PC-9 (cell line): Measurements from ENCODE around the gene CTDSP1.

ENCODE experiments used
- EZH2 ChIP-seq: fragments of 200-600 bp; sonication (generic); IDR thresholded peaks from 2 replicates; pipeline ENCODE4 v1.8.0; 2017; ENCODE audit warnings: antibody characterized with exemption, low read depth
- TF ChIP-seq, protein P1 (sequence below): fragments of 200-600 bp; sonication (generic); conservative IDR thresholded peaks from 2 replicates; pipeline ENCODE4 v1.6.1; 2017; ENCODE audit warnings: mixed run types, antibody characterized with exemption, mild to moderate bottlenecking, moderate library complexity

DNA sequence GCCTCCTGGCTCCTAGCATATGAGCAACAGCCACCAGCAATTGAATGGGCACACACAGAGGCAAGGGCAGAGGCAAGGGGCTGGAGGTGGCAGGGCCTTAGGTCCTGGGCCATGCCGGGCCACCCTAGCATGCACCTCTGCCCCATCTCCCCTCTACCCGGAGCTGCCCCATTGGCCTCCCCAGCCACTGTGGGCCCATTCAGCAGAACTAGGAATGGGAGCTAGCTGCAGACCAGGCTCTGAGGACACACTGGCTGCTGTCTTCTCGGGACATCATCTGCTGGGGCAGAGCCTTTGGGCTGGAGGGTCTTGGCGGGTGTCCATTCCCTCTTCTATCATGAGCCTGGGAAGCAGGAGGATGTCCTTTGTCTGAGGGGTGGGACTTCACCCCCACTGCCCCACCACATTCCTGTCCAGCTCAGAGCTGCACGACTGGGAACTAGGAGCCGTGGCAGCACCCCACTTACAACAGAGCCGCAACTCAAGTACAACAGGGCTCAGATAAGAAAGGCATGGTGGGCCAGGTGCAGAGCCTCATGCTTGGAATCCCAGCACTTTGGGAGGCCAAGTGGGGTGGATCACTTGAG, 20.1 kb downstream of the CTDSP1 start:
- no peak for TF ChIP-seq EZH2
- TF ChIP-seq, protein P1, sequence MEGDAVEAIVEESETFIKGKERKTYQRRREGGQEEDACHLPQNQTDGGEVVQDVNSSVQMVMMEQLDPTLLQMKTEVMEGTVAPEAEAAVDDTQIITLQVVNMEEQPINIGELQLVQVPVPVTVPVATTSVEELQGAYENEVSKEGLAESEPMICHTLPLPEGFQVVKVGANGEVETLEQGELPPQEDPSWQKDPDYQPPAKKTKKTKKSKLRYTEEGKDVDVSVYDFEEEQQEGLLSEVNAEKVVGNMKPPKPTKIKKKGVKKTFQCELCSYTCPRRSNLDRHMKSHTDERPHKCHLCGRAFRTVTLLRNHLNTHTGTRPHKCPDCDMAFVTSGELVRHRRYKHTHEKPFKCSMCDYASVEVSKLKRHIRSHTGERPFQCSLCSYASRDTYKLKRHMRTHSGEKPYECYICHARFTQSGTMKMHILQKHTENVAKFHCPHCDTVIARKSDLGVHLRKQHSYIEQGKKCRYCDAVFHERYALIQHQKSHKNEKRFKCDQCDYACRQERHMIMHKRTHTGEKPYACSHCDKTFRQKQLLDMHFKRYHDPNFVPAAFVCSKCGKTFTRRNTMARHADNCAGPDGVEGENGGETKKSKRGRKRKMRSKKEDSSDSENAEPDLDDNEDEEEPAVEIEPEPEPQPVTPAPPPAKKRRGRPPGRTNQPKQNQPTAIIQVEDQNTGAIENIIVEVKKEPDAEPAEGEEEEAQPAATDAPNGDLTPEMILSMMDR = no peak
